PFSK-1 (cell line): ENCODE results near the gene ABHD4.

Source experiments
- POLR2AphosphoS5 ChIP-seq: IDR thresholded peaks from 2 replicates; pipeline ENCODE4 v1.6.1; 2012; ENCODE audit warnings: low read depth, mild to moderate bottlenecking, control low read depth, low read length, moderate library complexity
- TAF1 ChIP-seq: IDR thresholded peaks from 2 replicates; pipeline ENCODE4 v1.6.1; 2012; ENCODE audit warnings: low read length, control low read depth, borderline replicate concordance; ENCODE audit not compliant: insufficient read depth

DNA sequence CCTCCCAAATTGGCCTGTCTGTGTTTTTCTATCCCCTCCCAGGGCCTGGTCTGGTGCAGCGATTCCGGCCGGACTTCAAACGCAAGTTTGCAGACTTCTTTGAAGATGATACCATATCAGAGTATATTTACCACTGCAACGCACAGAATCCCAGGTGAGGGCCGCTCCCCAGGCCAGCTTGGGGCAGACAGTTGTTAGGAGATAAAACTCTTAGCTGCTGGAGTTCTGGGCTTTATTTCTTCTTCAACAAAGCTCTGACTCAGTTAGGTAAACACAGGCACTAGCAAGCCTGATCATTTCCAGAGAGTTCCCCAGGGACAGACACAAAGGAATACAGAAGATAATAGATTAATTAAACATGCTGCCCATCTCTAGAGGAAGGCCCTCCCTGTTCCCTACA is 8.3 kb downstream of the ABHD4 start:
- TF ChIP-seq POLR2AphosphoS5 (no peak), TAF1 (no peak)
